ENCODE results near the gene TTLL11.

Gene TTLL11

GRCh38 chr9:121830441-121831140, 262.5 kb downstream of the TTLL11 start:
- TF ChIP-seq CTCF (conservative IDR thresholded peaks at IDR 0.05): no peak
- no peak for TF ChIP-seq ZFX (IDR thresholded peaks at IDR 0.05)
- no peak overlapping the region for H3K27ac ChIP-seq

- no peak overlapping the region for H3K27ac ChIP-seq
- TF ChIP-seq ZFX (IDR thresholded peaks at IDR 0.05): no peak
- no peak for TF ChIP-seq CTCF (conservative IDR thresholded peaks at IDR 0.05)
These were observed 265.7 kb downstream of the TTLL11 start for GRCh38 chr9:121827251-121827967.

GRCh38 chr9:121826711-121827110, 266.4 kb downstream of the TTLL11 start:
- TF ChIP-seq CTCF (conservative IDR thresholded peaks at IDR 0.05) (no peak), ZFX (IDR thresholded peaks at IDR 0.05) (no peak)
- H3K27ac ChIP-seq: no peak overlapping the region

GRCh38 chr9:121825031-121825691, 267.9 kb downstream of the TTLL11 start:
- H3K27ac ChIP-seq: no peak overlapping the region
- TF ChIP-seq CTCF (conservative IDR thresholded peaks at IDR 0.05) (no peak), ZFX (IDR thresholded peaks at IDR 0.05) (no peak)

GRCh38 chr9:121824651-121825030, 268.5 kb downstream of the TTLL11 start:
- TF ChIP-seq CTCF (conservative IDR thresholded peaks at IDR 0.05) (no peak), ZFX (IDR thresholded peaks at IDR 0.05) (no peak)
- no peak overlapping the region for H3K27ac ChIP-seq

GRCh38 chr9:121823451-121824169, 269.5 kb downstream of the TTLL11 start:
- TF ChIP-seq ZFX (IDR thresholded peaks at IDR 0.05) (no peak), CTCF (conservative IDR thresholded peaks at IDR 0.05) (no peak)
- no peak overlapping the region for H3K27ac ChIP-seq

Data from C4-2B (cell line).